Measurements from ENCODE around the gene KCNQ1. TPM values are rescaled to one million over a fixed set of nuclear protein-coding genes. Genes with fewer than 3 reads are reported as not detected.

The KCNQ1 gene
- total and polyA plus RNA-seq, 9 of the 15 experiments (the other 6 are each of a cell fraction or from before 2014, with no cell fraction given) = 0.44 TPM; not detected in 8

DNA sequence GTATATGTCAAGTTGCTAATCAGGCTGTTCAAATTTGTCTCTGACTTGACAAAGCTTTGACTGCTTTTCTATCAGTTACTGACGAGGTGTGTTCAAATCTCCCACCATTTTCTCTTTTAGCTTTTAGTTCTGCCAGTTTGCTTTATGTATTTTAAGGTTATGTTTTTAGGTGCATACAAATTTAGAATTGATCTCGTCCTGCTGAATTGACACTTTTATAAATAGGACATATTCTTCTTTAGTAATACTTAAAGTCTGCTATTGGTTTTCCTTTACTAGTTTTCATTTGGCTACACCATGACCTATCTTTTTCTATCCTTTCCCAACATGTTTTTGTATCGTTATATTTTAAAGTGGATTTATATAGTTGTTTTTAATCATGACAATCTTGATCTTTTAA, 320.7 kb downstream of the KCNQ1 start:
- no peak for DNase-seq (ENCODE audit: extremely low read depth in 1 of 4, low spot score in 3 of 4)
- FAIRE-seq = no peak
- no peaks in the 10 kb centered on the region for H3K79me2 ChIP-seq (ENCODE audit: control insufficient read depth, insufficient read depth, low read length)
- H3K9me1 ChIP-seq (ENCODE audit: control insufficient read depth, insufficient read depth, low read length) = peaks cover 3% of the 10 kb centered on the region
- no peak overlapping the region for H3K4me2 ChIP-seq (ENCODE audit: insufficient read depth, low read length)
- in situ Hi-C loops (cut with MboI) (no loop called here), intact Hi-C loops (cut with micrococcal nuclease) (no loop called here)
- H3K4me1 ChIP-seq (replicated peaks in 1 of 2; ENCODE audit: control insufficient read depth in 2 of 2, insufficient read depth in 2 of 2, low read length in 2 of 2) = peaks cover 9 to 28% of the 10 kb centered on the region in 2 experiments; a peak in 4 of 5 replicates
- H3K27ac ChIP-seq (ENCODE audit: extremely low read depth, low read depth, low read length) = no peak overlapping the region
- H2AFZ ChIP-seq (ENCODE audit: low read depth, low read length) = peak overlapping the region; percentile 71; the same call in 1 of the 2 replicates
- no peak for ATAC-seq
- H3K36me3 ChIP-seq (ENCODE audit: control insufficient read depth, insufficient read depth, low read length) = no peaks in the 10 kb centered on the region
- H3K9ac ChIP-seq (ENCODE audit: insufficient read depth in 1 of 2, low read depth in 2 of 2, low read length in 2 of 2) = no peak overlapping the region
- no peaks in the 10 kb centered on the region for H3K27me3 ChIP-seq (ENCODE audit: control insufficient read depth in 2 of 2, insufficient read depth in 2 of 2, low read length in 2 of 2)
- WGBS (ENCODE audit: insufficient coverage, low coverage, missing lambda C conversion rate) = 49% methylated on average over 3 of the region's 3 CpGs
- no TSS peak for BruUV-seq (replicated peaks)
- POLR2A ChIA-PET = interaction anchor here (1.3 kb wide), 1 partner anchor 24 kb away, joined by 3 read pairs; no protein-coding TSS in a partner anchor
- no peaks in the 10 kb centered on the region for H3K9me3 ChIP-seq (replicated peaks; ENCODE audit: control insufficient read depth, insufficient read depth, low read depth, low read length)
- TF ChIP-seq PTBP1 (IDR thresholded peaks at IDR 0.05; ENCODE audit: low read depth, low read length) (no peak), ZNF316 (IDR thresholded peaks at IDR 0.05) (peak; percentile 92), C11orf30 (IDR thresholded peaks at IDR 0.05; ENCODE audit: low read depth) (peak; percentile 81)
- no peak overlapping the region for H3K4me3 ChIP-seq
- H4K20me1 ChIP-seq (replicated peaks; ENCODE audit: control insufficient read depth, insufficient read depth, low read length) = no peaks in the 10 kb centered on the region
- CTCF ChIA-PET (ENCODE audit: low intra/inter-chr PET ratio) = no interaction called here

GRCh38 chr11:2766166-2766565, 321.4 kb downstream of the KCNQ1 start:
- Histone ChIP-seq H3K36me3 (ENCODE audit: control insufficient read depth, insufficient read depth, low read length) (no peaks in the 10 kb centered on the region), H3K9me3 (replicated peaks; ENCODE audit: control insufficient read depth, insufficient read depth, low read depth, low read length) (no peaks in the 10 kb centered on the region), H3K79me2 (ENCODE audit: control insufficient read depth, insufficient read depth, low read length) (no peaks in the 10 kb centered on the region), H3K27ac (ENCODE audit: extremely low read depth, low read depth, low read length) (no peak overlapping the region), H3K27me3 (ENCODE audit: control insufficient read depth in 2 of 2, insufficient read depth in 2 of 2, low read length in 2 of 2) (no peaks in the 10 kb centered on the region), H3K9ac (ENCODE audit: insufficient read depth in 1 of 2, low read depth in 2 of 2, low read length in 2 of 2) (no peak overlapping the region), H3K4me2 (ENCODE audit: insufficient read depth, low read length) (no peak overlapping the region), H3K4me1 (replicated peaks in 1 of 2; ENCODE audit: control insufficient read depth in 2 of 2, insufficient read depth in 2 of 2, low read length in 2 of 2) (peaks cover 9 to 32% of the 10 kb centered on the region in 2 experiments; a peak in 4 of 5 replicates), H3K4me3 (no peak overlapping the region), H3K9me1 (ENCODE audit: control insufficient read depth, insufficient read depth, low read length) (peaks cover 3% of the 10 kb centered on the region), H4K20me1 (replicated peaks; ENCODE audit: control insufficient read depth, insufficient read depth, low read length) (no peaks in the 10 kb centered on the region), H2AFZ (ENCODE audit: low read depth, low read length) (no peak overlapping the region)
- POLR2A ChIA-PET = interaction anchor here (0.5 to 1.6 kb wide), 4 partner anchors 12 to 122 kb away, joined by 3 to 9 read pairs (median 3); no protein-coding TSS in a partner anchor
- DNase-seq (ENCODE audit: extremely low read depth in 1 of 4, low spot score in 3 of 4) (no peak), ATAC-seq (no peak), FAIRE-seq (no peak)
- no TSS peak for BruUV-seq (replicated peaks)
- intact Hi-C loops (cut with micrococcal nuclease) = no loop called here
- 63% methylated on average over 4 of the region's 4 CpGs for WGBS (ENCODE audit: insufficient coverage, low coverage, missing lambda C conversion rate)
- CTCF ChIA-PET (ENCODE audit: low intra/inter-chr PET ratio) = no interaction called here
- in situ Hi-C loops (cut with MboI) = no loop called here
- TF ChIP-seq RHOXF2B (CRISPR knock-in tag; conservative IDR thresholded peaks at IDR 0.05) (no peak), ZNF354B (CRISPR knock-in tag; IDR thresholded peaks at IDR 0.05) (no peak), TAF1 (IDR thresholded peaks at IDR 0.05; ENCODE audit: control insufficient read depth, extremely low read depth, insufficient read depth, low read length, severe bottlenecking) (no peak), NUFIP1 (IDR thresholded peaks at IDR 0.05; ENCODE audit: partially characterized antibody) (no peak), KDM5B (IDR thresholded peaks at IDR 0.05; ENCODE audit: insufficient replicate concordance, low read depth, low read length) (no peak), RFX7 (CRISPR knock-in tag; IDR thresholded peaks at IDR 0.05) (no peak), POLR2B (IDR thresholded peaks at IDR 0.05; ENCODE audit: low read depth, partially characterized antibody) (no peak), KDM1A (IDR thresholded peaks at IDR 0.05) (no peak)
- TF ChIP-seq, protein P1, sequence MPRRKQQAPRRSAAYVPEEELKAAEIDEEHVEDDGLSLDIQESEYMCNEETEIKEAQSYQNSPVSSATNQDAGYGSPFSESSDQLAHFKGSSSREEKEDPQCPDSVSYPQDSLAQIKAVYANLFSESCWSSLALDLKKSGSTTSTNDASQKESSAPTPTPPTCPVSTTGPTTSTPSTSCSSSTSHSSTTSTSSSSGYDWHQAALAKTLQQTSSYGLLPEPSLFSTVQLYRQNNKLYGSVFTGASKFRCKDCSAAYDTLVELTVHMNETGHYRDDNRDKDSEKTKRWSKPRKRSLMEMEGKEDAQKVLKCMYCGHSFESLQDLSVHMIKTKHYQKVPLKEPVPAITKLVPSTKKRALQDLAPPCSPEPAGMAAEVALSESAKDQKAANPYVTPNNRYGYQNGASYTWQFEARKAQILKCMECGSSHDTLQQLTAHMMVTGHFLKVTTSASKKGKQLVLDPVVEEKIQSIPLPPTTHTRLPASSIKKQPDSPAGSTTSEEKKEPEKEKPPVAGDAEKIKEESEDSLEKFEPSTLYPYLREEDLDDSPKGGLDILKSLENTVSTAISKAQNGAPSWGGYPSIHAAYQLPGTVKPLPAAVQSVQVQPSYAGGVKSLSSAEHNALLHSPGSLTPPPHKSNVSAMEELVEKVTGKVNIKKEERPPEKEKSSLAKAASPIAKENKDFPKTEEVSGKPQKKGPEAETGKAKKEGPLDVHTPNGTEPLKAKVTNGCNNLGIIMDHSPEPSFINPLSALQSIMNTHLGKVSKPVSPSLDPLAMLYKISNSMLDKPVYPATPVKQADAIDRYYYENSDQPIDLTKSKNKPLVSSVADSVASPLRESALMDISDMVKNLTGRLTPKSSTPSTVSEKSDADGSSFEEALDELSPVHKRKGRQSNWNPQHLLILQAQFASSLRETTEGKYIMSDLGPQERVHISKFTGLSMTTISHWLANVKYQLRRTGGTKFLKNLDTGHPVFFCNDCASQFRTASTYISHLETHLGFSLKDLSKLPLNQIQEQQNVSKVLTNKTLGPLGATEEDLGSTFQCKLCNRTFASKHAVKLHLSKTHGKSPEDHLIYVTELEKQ (CRISPR knock-in tag; IDR thresholded peaks at IDR 0.05) = no peak
- TF ChIP-seq, protein P2, sequence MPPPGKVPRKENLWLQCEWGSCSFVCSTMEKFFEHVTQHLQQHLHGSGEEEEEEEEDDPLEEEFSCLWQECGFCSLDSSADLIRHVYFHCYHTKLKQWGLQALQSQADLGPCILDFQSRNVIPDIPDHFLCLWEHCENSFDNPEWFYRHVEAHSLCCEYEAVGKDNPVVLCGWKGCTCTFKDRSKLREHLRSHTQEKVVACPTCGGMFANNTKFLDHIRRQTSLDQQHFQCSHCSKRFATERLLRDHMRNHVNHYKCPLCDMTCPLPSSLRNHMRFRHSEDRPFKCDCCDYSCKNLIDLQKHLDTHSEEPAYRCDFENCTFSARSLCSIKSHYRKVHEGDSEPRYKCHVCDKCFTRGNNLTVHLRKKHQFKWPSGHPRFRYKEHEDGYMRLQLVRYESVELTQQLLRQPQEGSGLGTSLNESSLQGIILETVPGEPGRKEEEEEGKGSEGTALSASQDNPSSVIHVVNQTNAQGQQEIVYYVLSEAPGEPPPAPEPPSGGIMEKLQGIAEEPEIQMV (tag; conservative IDR thresholded peaks at IDR 0.05; ENCODE audit: low read depth) = no peak
